ENCODE results near the gene WIF1.

WIF1 gene

GRCh38 chr12:65022421-65022820, 98.7 kb downstream of the WIF1 start:
- DNase-seq = no peak

- no peak for DNase-seq
These were observed 101.3 kb downstream of the WIF1 start for GRCh38 chr12:65019696-65020234.

GRCh38 chr12:65016881-65017650, 104.0 kb downstream of the WIF1 start:
- DNase-seq = no peak

DNA sequence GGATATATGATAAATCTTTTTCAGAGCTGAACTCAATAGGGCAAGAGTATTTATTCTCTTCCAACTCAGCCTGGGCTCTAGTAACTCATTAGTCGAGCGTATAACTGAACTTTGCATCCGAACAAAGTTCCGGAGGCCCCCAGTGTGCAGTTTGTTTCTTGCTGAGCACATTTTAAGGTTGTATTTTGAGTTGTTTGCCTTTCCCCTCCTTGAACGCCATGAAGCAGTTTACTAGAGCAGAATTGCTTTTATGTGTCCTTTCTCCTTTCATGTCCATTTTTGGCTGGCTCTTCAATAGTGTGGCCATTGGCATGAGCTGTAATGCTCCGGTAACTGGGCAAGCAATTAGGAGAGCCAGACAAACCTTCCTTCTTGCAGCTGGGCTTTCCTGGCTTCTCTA, 105.3 kb downstream of the WIF1 start:
- DNase-seq = no peak

- DNase-seq = no peak
These were observed 106.4 kb downstream of the WIF1 start for GRCh38 chr12:65014504-65015271.

- no peak for DNase-seq
These were observed 110.7 kb downstream of the WIF1 start for GRCh38 chr12:65010437-65010836.

DNA sequence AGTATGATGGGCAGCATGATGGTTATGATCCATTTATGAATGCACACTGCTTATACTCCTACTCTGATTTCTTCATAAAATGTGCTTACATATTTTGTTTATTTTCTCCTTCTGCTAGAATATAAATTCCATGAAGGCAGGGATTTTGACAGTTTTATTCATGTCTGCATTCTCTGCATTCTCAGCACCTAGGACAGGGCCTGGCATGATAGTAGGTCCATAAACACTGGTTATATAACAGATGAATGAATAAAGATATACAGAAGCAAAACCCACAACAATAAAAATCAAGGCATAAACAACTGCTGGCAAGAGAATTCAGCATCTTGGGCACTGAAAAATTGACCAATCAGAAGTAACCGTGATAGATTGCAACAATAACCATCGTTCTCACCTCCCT, 115.4 kb downstream of the WIF1 start:
- no peak for DNase-seq

- DNase-seq = no peak
These were observed 116.8 kb downstream of the WIF1 start for GRCh38 chr12:65004270-65004669.
